ENCODE results near the gene NCCRP1.

Gene NCCRP1

DNA sequence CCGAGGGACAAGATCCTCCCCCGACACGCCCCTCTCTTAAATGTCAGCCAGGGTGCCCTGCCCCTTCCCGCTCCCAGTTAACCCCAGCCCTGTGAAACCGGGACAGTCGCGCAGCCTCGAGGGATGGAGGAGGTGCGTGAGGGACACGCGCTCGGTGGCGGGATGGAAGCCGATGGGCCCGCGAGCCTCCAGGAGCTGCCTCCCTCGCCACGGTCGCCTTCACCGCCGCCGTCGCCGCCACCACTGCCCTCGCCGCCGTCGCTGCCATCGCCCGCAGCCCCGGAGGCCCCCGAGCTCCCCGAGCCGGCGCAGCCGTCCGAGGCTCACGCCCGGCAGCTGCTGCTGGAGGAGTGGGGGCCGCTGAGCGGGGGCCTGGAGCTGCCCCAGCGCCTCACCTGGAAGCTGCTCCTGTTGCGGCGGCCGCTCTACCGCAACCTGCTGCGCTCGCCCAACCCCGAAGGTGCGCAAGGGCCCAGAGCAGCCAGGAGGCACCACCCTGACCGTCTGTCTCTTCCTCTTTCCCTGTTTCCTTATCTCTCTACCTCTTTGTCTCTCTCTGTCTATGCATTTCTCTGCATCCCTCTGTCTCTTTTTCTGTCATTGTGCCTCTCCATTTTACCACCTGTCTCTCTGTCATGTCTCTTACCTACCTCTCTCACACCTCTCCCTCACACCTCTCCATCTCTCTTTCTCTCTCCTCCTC lies at the start of gene NCCRP1:
Gene NCCRP1 (plus strand): TSS at position 105 of the 703 bp plus-strand sequence. CDS start 19 bp downstream, at position 124.
- DNase-seq: no peak

- no peak for DNase-seq
These were observed 49.3 kb upstream of the NCCRP1 start for GRCh38 chr19:39147480-39147879.

- DNase-seq: no peak
These were observed 47.7 kb upstream of the NCCRP1 start for GRCh38 chr19:39148939-39149529.

- DNase-seq: no peak
These were observed 46.5 kb upstream of the NCCRP1 start for GRCh38 chr19:39150235-39150634.

GRCh38 chr19:39150807-39151600 lies 45.8 kb upstream of the NCCRP1 start:
- DNase-seq: no peak

GRCh38 chr19:39152066-39152465 lies 44.7 kb upstream of the NCCRP1 start:
- DNase-seq: no peak

- DNase-seq: no peak
These were observed 42.6 kb upstream of the NCCRP1 start for GRCh38 chr19:39154100-39154628.

- DNase-seq: no peak
These were observed 42.1 kb upstream of the NCCRP1 start for GRCh38 chr19:39154629-39155100.

- DNase-seq: no peak
These were observed 41.6 kb upstream of the NCCRP1 start for GRCh38 chr19:39155114-39155700.

- no peak for DNase-seq
These were observed 41.0 kb upstream of the NCCRP1 start for GRCh38 chr19:39155741-39156140.

GRCh38 chr19:39156326-39157230 lies 40.2 kb upstream of the NCCRP1 start:
- no peak for DNase-seq

GRCh38 chr19:39157275-39157996 lies 39.3 kb upstream of the NCCRP1 start:
- DNase-seq: no peak

DNA sequence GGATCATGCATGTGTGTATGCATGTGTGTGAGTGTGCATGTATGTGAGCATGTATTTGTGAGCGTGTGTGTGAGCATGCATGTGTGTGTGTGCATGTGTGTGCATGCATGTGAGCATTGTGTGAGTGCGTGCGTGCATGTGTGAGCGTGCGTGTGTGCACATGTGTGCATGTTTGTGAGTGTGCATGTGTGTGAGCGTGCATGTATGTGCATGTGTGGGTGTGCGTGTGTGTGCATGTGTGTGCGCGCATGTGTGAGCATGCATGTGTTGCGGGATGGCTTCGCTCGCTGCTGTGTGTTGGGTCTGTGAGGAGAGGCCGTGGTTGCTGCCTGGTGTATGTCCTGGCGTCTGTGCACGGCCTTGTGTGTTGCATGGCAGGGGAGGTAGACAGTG lies 38.8 kb upstream of the NCCRP1 start:
- DNase-seq: no peak

- no peak for DNase-seq
These were observed 38.0 kb upstream of the NCCRP1 start for GRCh38 chr19:39158646-39159260.

DNA sequence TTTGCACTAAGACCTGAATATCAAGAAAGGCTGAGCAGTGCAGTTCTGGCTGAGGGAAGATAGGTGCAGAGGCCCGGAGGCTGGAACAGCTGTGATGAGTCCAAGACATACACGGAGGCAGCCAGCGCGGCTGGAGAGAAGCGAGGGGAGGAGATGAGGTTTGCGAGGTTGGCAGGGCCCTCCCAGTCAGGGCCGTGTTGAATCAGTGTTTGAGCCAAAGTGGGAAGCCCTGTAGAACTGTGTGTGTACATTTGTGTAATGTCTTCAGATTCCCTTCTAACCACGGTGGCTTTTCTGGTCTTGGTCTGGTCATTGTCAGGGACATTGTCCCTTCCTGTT lies 36.3 kb upstream of the NCCRP1 start:
- no peak for DNase-seq

- DNase-seq: no peak
These were observed 35.7 kb upstream of the NCCRP1 start for GRCh38 chr19:39160889-39161672.

- DNase-seq: no peak
These were observed 34.2 kb upstream of the NCCRP1 start for GRCh38 chr19:39162441-39163043.

DNA sequence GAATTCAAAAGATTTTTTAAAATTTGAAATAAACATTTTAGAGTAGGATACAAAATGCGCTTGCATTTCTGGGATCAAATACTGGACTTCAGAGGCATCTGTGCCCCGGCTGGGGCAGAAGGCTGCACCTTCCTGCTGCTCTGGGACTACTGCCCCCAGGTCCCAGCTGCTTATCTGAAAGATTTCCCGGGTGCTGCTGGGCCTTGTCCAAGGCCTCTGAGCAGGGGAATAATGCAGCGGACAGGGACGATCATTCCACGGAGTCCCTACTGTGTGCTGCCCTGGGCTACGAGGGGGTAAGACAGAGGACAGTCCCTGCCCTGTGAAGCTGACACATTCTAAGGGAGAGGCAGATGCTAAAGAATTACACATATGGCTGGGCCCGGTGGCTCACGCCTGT lies 33.1 kb upstream of the NCCRP1 start:
- DNase-seq: no peak

DNA sequence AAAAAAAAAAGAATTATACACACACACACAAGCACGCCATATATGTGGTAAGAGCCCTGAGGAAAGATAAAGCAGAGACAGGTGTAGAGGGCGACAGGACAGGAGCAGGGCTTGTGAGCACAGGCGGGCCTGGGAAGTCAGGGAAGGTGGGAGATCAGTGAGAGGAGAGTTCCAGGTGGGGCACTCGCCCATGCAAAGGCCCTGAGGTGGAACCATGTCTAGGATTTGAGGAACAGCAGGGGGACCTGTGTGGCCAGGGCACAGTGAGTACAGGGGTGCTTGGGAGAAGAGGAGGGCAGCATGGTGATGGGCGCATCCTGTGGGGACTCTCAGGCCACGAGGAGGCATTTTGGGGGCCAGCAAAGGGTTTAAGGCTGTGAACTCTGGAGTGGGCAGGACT lies 32.5 kb upstream of the NCCRP1 start:
- DNase-seq: no peak

- no peak for DNase-seq
These were observed 30.9 kb upstream of the NCCRP1 start for GRCh38 chr19:39165857-39166256.

Data from KG1 (cell line).